ENCODE results near the gene UMAD1. TPM values are rescaled to one million over a fixed set of nuclear protein-coding genes. Genes with fewer than 3 reads are reported as not detected.

The UMAD1 gene
- total and polyA plus RNA-seq, 2 of the 4 experiments (the other 2 are of a cell fraction): 5.2 to 8.4 TPM

DNA sequence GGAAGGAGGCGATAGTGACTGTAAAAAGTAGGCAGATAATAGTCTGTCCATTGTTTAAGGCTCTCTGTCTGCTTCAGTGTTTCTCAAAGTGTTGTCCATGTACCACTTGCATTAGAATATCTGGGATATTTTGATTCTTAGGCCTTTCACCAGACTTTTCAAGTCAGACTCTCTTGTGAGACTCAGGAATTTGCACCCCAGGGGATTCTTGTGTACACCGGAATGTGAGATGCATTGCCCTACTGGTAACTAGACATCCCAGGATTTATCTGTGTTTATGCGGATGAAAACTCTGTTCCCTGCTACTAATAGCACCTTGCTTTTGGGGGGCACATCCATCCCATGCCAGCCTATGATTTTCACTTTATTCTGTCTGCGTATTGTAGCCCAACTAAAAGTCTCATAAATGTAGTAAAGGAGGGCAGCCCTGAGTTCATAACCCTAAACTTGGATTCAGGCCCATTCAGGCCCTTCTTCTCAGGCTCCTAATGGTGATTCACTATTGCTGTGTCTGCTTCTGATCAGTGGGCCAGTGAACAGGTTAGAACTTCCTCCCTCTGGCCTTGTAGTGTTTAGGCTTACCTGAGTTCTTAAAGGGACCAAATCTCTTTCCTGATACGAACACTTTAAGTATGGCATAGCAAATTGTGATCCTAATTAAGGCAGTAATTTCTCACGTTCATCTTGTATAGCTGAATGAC is 149.6 kb downstream of the UMAD1 start:
- no peaks in the 10 kb centered on the region for H3K36me3 ChIP-seq (ENCODE audit: control insufficient read depth, insufficient read depth, low read length)
- H3K18ac ChIP-seq (ENCODE audit: low read depth, low read length): no peak overlapping the region
- H4K91ac ChIP-seq (ENCODE audit: insufficient read depth, low read depth, low read length): no peak overlapping the region
- H3K79me1 ChIP-seq (ENCODE audit: low read depth in 1 of 2, low read length in 2 of 2): no peaks in the 10 kb centered on the region
- CTCF ChIA-PET: interaction anchor here (0.6 to 1.0 kb wide), 2 partner anchors 19 to 146 kb away, joined by 3 read pairs; no protein-coding TSS in a partner anchor
- H3K27me3 ChIP-seq (ENCODE audit: control insufficient read depth, insufficient read depth, low read length): no peaks in the 10 kb centered on the region
- no peak overlapping the region for H3K4me2 ChIP-seq (ENCODE audit: low read depth, low read length)
- no TSS peak for BruUV-seq (replicated peaks)
- dilution Hi-C loops (cut with HindIII; ENCODE audit: low sequenced_read_pairs, unreplicated experiment): no loop called here
- no peak overlapping the region for H3K4me3 ChIP-seq (ENCODE audit: insufficient read depth, low read depth, low read length)
- in situ Hi-C loops (cut with MboI; ENCODE audit: low sequenced_read_pairs): no loop called here
- no peak overlapping the region for H3K9ac ChIP-seq (ENCODE audit: low read depth, low read length)
- no peak overlapping the region for H2BK120ac ChIP-seq (ENCODE audit: low read depth, low read length)
- H2BK20ac ChIP-seq (ENCODE audit: low read depth, low read length): no peak overlapping the region
- H2BK5ac ChIP-seq (ENCODE audit: low read depth, low read length, poor library complexity, severe bottlenecking): no peak overlapping the region
- no peak overlapping the region for H2AK5ac ChIP-seq (ENCODE audit: low read depth, low read length)
- 100% methylated on average over 1 of the region's 6 CpGs; no CpG with 5 or more reads in 1 of the 2 experiments for WGBS, 2 experiments (ENCODE audit: extremely low coverage in 2 of 2, insufficient read length in 1 of 2)
- no peak overlapping the region for H2AK9ac ChIP-seq (replicated peaks; ENCODE audit: low read depth, low read length, poor library complexity)
- no peak overlapping the region for H3K56ac ChIP-seq (ENCODE audit: extremely low read depth, insufficient read depth, low read length)
- H4K8ac ChIP-seq (ENCODE audit: low read depth in 2 of 2, low read length in 2 of 2): no peak overlapping the region
- H3K27ac ChIP-seq (ENCODE audit: insufficient read depth, low read length): no peak overlapping the region
- POLR2A ChIA-PET (ENCODE audit: unreplicated experiment): interaction anchor here (0.6 kb wide), 1 partner anchor 298 kb away, joined by 7 read pairs; no protein-coding TSS in a partner anchor
- H3K14ac ChIP-seq (replicated peaks; ENCODE audit: low read depth, low read length): no peak overlapping the region
- ATAC-seq (ENCODE audit: low read depth): no peak
- H3K4ac ChIP-seq (ENCODE audit: low read depth, low read length): no peak overlapping the region
- no peak overlapping the region for H3K23ac ChIP-seq (ENCODE audit: low read depth, low read length)
- no peaks in the 10 kb centered on the region for H3K9me3 ChIP-seq (ENCODE audit: control insufficient read depth, insufficient read depth, low read length)
- H3K9me1 ChIP-seq (ENCODE audit: insufficient read depth, low read length): peaks cover 2% of the 10 kb centered on the region; the same call in 1 of the 2 replicates
- no peak overlapping the region for H4K5ac ChIP-seq (ENCODE audit: low read depth, low read length)
- no peak for DNase-seq
- H2AFZ ChIP-seq (replicated peaks; ENCODE audit: low read length, poor library complexity): no peak overlapping the region
- TF ChIP-seq POLR2A (IDR thresholded peaks at IDR 0.05; ENCODE audit: low read depth, low read length): no peak
- TF ChIP-seq, protein P1, sequence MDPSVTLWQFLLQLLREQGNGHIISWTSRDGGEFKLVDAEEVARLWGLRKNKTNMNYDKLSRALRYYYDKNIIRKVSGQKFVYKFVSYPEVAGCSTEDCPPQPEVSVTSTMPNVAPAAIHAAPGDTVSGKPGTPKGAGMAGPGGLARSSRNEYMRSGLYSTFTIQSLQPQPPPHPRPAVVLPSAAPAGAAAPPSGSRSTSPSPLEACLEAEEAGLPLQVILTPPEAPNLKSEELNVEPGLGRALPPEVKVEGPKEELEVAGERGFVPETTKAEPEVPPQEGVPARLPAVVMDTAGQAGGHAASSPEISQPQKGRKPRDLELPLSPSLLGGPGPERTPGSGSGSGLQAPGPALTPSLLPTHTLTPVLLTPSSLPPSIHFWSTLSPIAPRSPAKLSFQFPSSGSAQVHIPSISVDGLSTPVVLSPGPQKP (IDR thresholded peaks at IDR 0.05; ENCODE audit: borderline replicate concordance, low read depth, low read length): no peak
- TF ChIP-seq FOS (IDR thresholded peaks at IDR 0.05; ENCODE audit: low read depth, low read length): no peak
- TF ChIP-seq SMC3 (IDR thresholded peaks at IDR 0.05; ENCODE audit: low read depth, low read length): no peak
- no peak for TF ChIP-seq CEBPB (IDR thresholded peaks at IDR 0.05; ENCODE audit: low read depth, low read length)
- TF ChIP-seq MAZ (IDR thresholded peaks at IDR 0.05; ENCODE audit: borderline replicate concordance, low read depth, low read length): no peak
- TF ChIP-seq CHD1 (IDR thresholded peaks at IDR 0.05; ENCODE audit: low read depth, low read length): no peak
- no peak for TF ChIP-seq RAD21 (IDR thresholded peaks at IDR 0.05; ENCODE audit: low read length)
- TF ChIP-seq USF2 (IDR thresholded peaks at IDR 0.05; ENCODE audit: low read depth, low read length): no peak
- no peak for TF ChIP-seq MAFK (IDR thresholded peaks at IDR 0.05; ENCODE audit: low read depth, low read length)
- no peak for TF ChIP-seq MXI1 (IDR thresholded peaks at IDR 0.05; ENCODE audit: borderline replicate concordance, low read depth, low read length)
- no peak for TF ChIP-seq CTCF (conservative IDR thresholded peaks at IDR 0.05; ENCODE audit: low read depth, low read length)
- TF ChIP-seq RCOR1 (IDR thresholded peaks at IDR 0.05; ENCODE audit: insufficient replicate concordance, low read length): no peak
- no peak for TF ChIP-seq BHLHE40 (IDR thresholded peaks at IDR 0.05; ENCODE audit: low read depth, low read length)
- TF ChIP-seq RFX5 (IDR thresholded peaks at IDR 0.05; ENCODE audit: low read depth, low read length): no peak
- TF ChIP-seq NFE2L2 (IDR thresholded peaks at IDR 0.05; ENCODE audit: low read depth, low read length): no peak
- intact Hi-C loops (cut with micrococcal nuclease): no loop called here
- no peaks in the 10 kb centered on the region for H4K20me1 ChIP-seq (ENCODE audit: insufficient read depth, low read length)
- H3K4me1 ChIP-seq (ENCODE audit: control insufficient read depth, insufficient read depth, low read length): peaks cover 6% of the 10 kb centered on the region
- no peak overlapping the region for H2BK15ac ChIP-seq (ENCODE audit: low read depth, low read length)
